CD4-positive, alpha-beta T cell treated with Interleukin-21 for 1 hour (primary cell): ENCODE data around the gene PRB3.

Experiments
- DNase-seq: peaks from one replicate; pipeline ENCODE4 v3.0.0-alpha.2; 2020

PRB3 gene

DNA sequence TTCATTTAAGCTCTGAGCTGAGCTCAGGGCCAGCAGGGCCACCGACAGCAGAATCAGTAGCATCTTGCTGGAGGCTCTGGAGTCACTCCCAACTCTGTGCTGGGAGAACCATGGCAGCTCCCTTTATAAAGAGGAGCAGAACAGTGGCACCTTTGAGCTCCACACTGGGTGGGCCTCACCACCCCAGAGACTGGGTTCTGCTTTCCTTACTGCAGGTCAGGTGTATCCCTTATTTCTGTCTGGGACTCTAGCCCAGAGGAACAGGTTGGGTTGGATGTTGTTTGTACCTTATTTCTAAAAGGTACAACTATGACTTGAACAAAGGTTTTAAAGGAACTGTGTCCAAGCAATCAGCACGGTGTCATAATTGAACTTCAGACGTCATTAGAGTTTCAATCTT is at the start of gene PRB3:
Gene PRB3 (minus strand): TSS at position 101 of the 400 bp plus-strand sequence. CDS start 38 bp downstream, at position 63.
- DNase-seq, result no peak

DNA sequence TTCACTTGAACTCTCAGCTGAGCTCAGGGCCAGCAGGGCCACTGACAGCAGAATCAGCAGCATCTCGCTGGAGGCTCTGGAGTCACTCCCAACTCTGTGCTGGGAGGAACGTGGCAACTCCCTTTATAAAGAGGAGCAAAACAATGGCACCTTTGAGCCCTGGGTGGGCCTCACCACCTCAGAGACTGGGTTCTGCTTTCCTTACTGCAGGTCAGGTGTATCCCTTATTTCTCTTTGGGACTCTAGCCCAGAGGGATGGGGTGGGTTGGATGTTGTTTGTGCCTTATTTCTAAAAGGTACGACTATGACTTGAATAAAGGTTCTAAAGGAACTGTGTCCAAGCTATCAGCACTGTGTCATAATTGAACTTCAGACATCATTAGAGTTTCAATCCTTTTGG is 40.8 kb upstream of the PRB3 start, which contains the start of gene PRB4:
Gene PRB4 (minus strand): TSS at position 101 of the 400 bp plus-strand sequence. CDS start 38 bp downstream, at position 63.
- DNase-seq, result no peak

DNA sequence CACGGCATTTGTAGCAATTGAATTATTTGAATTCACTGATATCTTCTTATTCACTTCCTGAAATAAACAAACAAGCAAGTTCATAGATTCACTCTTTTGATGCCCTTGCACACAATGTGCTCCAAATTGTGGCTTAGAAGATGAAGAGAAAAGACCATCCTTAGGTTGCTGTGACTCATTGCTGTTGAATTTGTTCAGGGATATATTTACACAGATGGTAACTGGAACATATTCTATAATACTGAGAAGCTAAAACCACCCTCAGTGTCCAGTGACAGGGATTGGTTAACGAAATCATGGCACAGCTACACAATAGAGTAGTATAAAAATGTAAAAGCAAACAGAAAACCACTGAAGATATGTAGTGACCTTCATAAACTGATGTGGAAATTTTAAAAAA is 37.6 kb upstream of the PRB3 start:
- DNase-seq, result no peak

DNA sequence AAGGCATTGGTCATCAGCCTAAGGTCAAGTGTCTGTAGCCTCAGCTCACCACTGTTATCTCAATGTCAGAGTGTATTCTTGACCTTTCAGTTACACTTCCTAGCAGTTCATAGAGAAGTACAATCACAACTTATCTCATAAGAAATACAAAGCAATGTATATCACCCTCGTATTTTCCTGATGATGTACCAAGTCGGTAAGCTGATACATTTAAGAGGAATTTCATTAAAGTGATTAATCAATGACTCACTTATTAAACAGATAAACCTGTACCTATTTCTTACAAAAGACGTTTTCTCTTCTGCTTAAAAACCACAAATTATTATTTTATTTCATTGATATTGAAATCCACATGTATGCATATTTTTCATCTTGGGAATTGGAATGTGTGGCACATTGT is 3.9 kb upstream of the PRB3 start:
- DNase-seq, result no peak

DNA sequence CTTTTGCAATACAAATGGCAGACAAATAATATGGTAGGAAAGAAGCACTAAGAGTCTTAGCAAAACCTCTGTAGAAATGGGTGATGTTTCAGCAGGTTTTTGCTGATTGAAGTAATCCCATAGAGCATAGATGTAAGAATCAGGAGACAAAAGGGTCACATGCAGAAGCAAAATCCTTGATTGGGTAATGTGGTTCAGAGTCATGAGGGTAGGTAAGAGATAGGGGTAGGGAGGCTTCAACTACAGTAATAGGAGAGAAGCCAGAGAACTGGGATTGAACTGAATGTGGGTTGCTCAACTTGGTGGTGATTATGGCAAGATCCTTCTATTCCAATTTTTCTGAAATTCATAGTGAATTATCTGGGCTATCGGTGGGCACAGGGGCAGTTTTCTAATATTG is 5.0 kb downstream of the PRB3 start:
- no peak for DNase-seq

DNA sequence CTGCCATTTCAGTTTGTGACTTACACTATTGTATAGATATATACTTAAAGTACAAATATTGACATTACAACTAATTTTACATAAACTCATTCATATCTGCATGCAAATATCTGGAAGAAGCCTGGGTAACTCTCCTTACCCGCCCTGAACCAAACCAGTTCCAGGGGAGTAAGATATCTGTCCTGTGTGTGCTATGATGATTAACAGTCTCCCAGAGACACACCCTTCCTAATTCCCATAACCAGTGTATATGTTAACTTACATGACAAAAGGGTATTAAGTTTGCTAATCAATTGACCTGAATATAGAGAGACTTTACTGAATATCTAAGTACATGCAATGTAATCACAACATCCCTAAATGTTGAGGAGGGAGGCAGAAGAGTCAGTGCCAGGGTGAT is 23.0 kb downstream of the PRB3 start:
- no peak for DNase-seq

DNA sequence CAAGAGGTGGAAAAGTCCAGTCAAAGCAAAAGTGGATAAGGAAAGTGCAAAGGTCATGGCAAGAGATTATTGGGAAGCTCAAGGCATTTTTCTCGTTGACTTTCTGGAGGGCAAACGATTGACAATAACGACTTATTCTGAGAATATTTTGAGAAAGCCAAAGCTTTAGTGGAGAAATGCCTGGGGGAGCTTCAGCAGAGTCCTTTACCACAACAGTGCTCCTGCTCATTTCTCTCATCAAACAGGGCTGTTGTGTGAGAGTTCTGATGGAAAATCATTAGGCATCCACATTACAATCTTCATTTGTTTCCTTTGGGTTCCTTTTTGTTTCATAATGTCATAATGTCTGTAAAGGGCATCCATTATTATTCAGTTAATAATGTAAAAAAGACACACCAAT is 26.9 kb downstream of the PRB3 start:
- no peak for DNase-seq

DNA sequence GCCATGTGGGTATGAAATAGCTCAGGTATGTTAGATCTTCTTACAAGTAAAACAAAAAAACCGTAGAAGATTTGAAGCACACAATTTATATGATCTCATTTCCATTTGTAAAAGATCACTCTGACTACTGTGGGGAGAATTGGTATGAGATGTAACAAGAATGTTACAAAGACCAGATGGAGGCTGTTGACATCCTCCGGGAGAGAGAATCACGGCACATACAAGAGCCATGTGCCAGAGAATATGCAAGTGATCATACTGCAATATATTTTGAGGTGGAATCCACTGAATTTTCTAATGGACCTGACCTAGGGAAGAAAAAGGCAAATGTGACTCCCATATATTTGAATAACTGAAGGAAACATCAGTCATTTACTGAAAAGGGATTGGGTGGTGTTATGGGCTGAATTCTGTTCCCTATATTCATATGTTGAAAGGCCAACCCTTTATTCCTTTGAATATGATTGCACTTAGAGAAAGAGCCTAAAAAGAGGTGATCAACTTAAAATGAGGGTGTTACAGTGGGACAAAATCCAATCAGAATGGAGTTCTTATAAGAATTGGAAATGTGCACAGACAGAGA is 29.1 kb downstream of the PRB3 start:
- DNase-seq, result no peak

DNA sequence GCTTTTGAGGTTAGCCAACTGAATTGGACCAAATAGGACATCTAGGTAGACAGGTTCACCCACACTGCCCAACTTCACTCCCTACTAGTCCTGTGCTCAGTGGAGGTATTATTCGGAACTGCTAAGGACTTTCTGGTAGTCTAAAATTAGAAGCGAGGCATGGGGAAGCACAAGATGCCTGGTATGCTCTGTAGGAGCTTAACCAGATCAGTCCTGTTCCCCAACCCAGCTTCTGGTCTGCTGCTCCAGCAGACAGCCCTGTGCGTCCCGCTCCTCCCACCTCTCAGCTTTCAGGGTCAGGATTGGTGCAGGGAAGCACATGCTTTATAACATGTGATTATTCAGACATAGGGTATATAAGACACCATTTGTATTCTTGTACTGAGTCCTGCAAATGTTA is 31.2 kb downstream of the PRB3 start:
- DNase-seq, result no peak

DNA sequence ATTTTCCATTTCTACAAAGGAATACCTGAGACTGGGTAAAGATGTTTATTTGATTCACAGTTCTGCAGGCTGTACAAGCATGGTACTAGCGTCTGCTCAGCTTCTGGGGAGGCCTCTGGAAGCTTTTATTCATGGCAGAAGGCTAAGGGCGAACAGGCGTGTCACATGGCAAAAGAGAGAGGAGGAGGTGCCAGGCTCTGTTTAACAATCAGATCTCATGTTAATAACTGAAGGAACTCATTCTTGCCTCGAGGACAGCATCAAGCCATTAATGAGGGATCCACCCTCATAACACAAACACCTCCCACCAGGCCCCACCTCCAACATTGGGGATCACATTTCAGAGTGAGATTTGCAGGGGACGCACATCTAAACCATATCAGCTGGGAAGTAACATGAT is 36.0 kb downstream of the PRB3 start:
- DNase-seq, result no peak

DNA sequence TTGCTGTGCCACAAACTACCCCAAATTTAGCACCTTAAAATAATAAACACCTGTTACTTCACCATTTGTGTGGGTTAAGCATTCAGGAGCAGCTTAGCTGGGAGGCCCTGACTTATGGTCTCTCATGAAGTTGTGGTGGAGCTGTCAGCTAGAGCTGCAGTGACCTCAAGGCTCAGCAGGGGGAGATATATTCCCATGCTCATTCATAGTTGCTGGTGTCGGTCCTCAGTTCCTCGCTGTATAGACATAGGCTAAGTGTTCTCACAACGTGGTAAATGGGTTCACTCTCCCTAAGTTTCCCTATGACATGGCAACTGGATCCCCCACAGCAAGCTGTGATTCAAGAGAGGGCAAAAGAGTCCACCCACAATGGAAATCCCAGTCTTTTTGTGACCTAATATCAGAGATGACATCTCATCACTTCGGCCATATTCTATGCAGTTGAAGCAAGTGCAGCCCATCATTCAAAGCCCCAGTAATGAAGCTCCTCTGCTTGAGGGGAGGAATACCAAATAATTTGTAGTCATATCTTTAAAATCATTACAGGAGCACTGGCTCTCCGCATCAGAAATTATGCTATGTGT is 41.1 kb downstream of the PRB3 start:
- DNase-seq, result peak; percentile 39

DNA sequence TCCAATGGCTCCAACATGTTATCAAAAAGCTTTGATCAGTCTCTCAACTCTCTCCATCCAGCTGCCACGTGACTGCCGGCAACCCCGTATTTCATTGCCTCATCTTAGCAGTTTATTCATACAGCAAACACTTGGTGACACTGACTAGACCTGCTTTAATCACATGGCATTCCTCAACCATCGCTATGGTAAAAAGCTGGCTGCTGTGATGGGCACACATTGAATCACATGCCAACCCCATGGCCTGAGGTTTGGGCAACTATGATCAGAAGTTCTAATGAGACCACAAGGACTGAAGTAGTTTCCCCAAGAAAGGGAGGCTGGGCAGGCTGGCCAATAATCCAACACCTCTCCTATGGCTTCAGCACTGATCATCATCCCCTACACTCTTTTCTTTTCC is 42.1 kb downstream of the PRB3 start:
- no peak for DNase-seq
